Stimulated activated effector memory CD8-positive, alpha-beta T cell treated with anti-CD3 and anti-CD28 coated beads, Interleukin-12 subunit alpha, Interleukin-12 subunit beta, amount 100 ng/mL, for 72 hours (primary cell): ENCODE data around the gene IL23R.

Experiments
- ATAC-seq: fragments of 150-1000 bp; cut with Tn5 transposase; 2 replicates; pipeline ENCODE4 v1.10.0; 2021
- DNase-seq, 2 donors: peaks; one replicate each; pipeline ENCODE4 v3.0.0; 2021 to 2022; ENCODE audit warnings: low spot score in 2 of 2
- H3K27ac Mint-ChIP-seq: one replicate; pipeline ENCODE4 v1.8.0; 2022; ENCODE audit warnings: mild to moderate bottlenecking, mixed read lengths
- H3K36me3 Mint-ChIP-seq: one replicate; pipeline ENCODE4 v1.8.0; 2022; ENCODE audit warnings: mild to moderate bottlenecking, mixed read lengths
- H3K4me1 Mint-ChIP-seq: one replicate; pipeline ENCODE4 v1.8.0; 2022; ENCODE audit warnings: mixed read lengths
- H3K4me3 Mint-ChIP-seq: one replicate; pipeline ENCODE4 v1.8.0; 2022; ENCODE audit warnings: mild to moderate bottlenecking, mixed read lengths
- H3K9me3 Mint-ChIP-seq: one replicate; pipeline ENCODE4 v1.8.0; 2022; ENCODE audit warnings: mixed read lengths

The IL23R gene

GRCh38 chr1:67270541-67270940 is 104.3 kb downstream of the IL23R start:
- no peak overlapping the region for H3K4me3 Mint-ChIP-seq
- H3K9me3 Mint-ChIP-seq, result peaks cover 1% of the 10 kb centered on the region
- DNase-seq, result no peak
- H3K4me1 Mint-ChIP-seq, result peaks cover 18% of the 10 kb centered on the region
- ATAC-seq, result peak; percentile 38
- no peak overlapping the region for H3K27ac Mint-ChIP-seq
- peaks cover 25% of the 10 kb centered on the region for H3K36me3 Mint-ChIP-seq

- Mint-ChIP-seq H3K4me1 (peaks cover 24% of the 10 kb centered on the region), H3K27ac (no peak overlapping the region), H3K9me3 (peaks cover 4% of the 10 kb centered on the region), H3K4me3 (no peak overlapping the region), H3K36me3 (peaks cover 21% of the 10 kb centered on the region)
- peak in 1 of 2 donors; percentile 45 for DNase-seq
- no peak for ATAC-seq
Observed at GRCh38 chr1:67273591-67273990, 107.3 kb downstream of the IL23R start.

- H3K4me3 Mint-ChIP-seq, result no peak overlapping the region
- ATAC-seq (peak; percentile 99), DNase-seq (peak in 1 of 2 donors; percentile 59)
- H3K36me3 Mint-ChIP-seq, result peaks cover 21% of the 10 kb centered on the region
- H3K27ac Mint-ChIP-seq, result peak overlapping the region; percentile 26
- H3K4me1 Mint-ChIP-seq, result peaks cover 24% of the 10 kb centered on the region
- H3K9me3 Mint-ChIP-seq, result peaks cover 4% of the 10 kb centered on the region
Observed at GRCh38 chr1:67274623-67275325, 108.5 kb downstream of the IL23R start.

GRCh38 chr1:67280696-67281095 is 114.4 kb downstream of the IL23R start:
- H3K4me1 Mint-ChIP-seq, result peaks cover 15% of the 10 kb centered on the region
- no peak overlapping the region for H3K4me3 Mint-ChIP-seq
- H3K36me3 Mint-ChIP-seq, result no peaks in the 10 kb centered on the region
- DNase-seq (peak in 1 of 2 donors; percentile 4), ATAC-seq (no peak)
- H3K27ac Mint-ChIP-seq, result peak overlapping the region; percentile 3
- peaks cover under 1% of the 10 kb centered on the region for H3K9me3 Mint-ChIP-seq

- ATAC-seq (no peak), DNase-seq (peak in 1 of 2 donors; percentile 4)
- H3K27ac Mint-ChIP-seq, result peak overlapping the region; percentile 3
- H3K4me3 Mint-ChIP-seq, result no peak overlapping the region
- H3K36me3 Mint-ChIP-seq, result no peaks in the 10 kb centered on the region
- H3K9me3 Mint-ChIP-seq, result no peaks in the 10 kb centered on the region
- H3K4me1 Mint-ChIP-seq, result peaks cover 15% of the 10 kb centered on the region
Observed at GRCh38 chr1:67281244-67281643, 115.0 kb downstream of the IL23R start.

GRCh38 chr1:67285780-67286488 is 119.7 kb downstream of the IL23R start:
- DNase-seq (peak in 1 of 2 donors; percentile 44), ATAC-seq (peak; percentile 99)
- H3K4me3 Mint-ChIP-seq, result peak overlapping the region; percentile 23
- H3K36me3 Mint-ChIP-seq, result peaks cover 9% of the 10 kb centered on the region
- no peaks in the 10 kb centered on the region for H3K9me3 Mint-ChIP-seq
- H3K27ac Mint-ChIP-seq, result peak overlapping the region; percentile 87
- H3K4me1 Mint-ChIP-seq, result peaks cover 41% of the 10 kb centered on the region

- H3K4me1 Mint-ChIP-seq, result peaks cover 44% of the 10 kb centered on the region
- no peaks in the 10 kb centered on the region for H3K9me3 Mint-ChIP-seq
- no peak for DNase-seq
- no peak for ATAC-seq
- H3K4me3 Mint-ChIP-seq, result no peak overlapping the region
- no peak overlapping the region for H3K27ac Mint-ChIP-seq
- peaks cover 9% of the 10 kb centered on the region for H3K36me3 Mint-ChIP-seq
Observed at GRCh38 chr1:67290236-67290635, 124.0 kb downstream of the IL23R start.

GRCh38 chr1:67294836-67295617 is 128.8 kb downstream of the IL23R start:
- DNase-seq, result no peak
- Mint-ChIP-seq H3K27ac (peak overlapping the region; percentile 4), H3K36me3 (peaks cover under 1% of the 10 kb centered on the region), H3K4me3 (peak overlapping the region; percentile 19), H3K4me1 (peaks cover 20% of the 10 kb centered on the region), H3K9me3 (no peaks in the 10 kb centered on the region)
- peak; percentile 94 for ATAC-seq

GRCh38 chr1:67298762-67299161 is 132.5 kb downstream of the IL23R start:
- Mint-ChIP-seq H3K4me1 (peaks cover 11% of the 10 kb centered on the region), H3K27ac (no peak overlapping the region), H3K4me3 (no peak overlapping the region), H3K36me3 (peaks cover 6% of the 10 kb centered on the region), H3K9me3 (no peaks in the 10 kb centered on the region)
- DNase-seq, result no peak
- ATAC-seq, result no peak

- no peak for DNase-seq
- ATAC-seq, result no peak
- no peak overlapping the region for H3K27ac Mint-ChIP-seq
- peaks cover 16% of the 10 kb centered on the region for H3K4me1 Mint-ChIP-seq
- H3K9me3 Mint-ChIP-seq, result no peaks in the 10 kb centered on the region
- H3K36me3 Mint-ChIP-seq, result peaks cover 11% of the 10 kb centered on the region
- H3K4me3 Mint-ChIP-seq, result no peak overlapping the region
Observed at GRCh38 chr1:67299296-67299695, 133.0 kb downstream of the IL23R start.

- Mint-ChIP-seq H3K36me3 (peaks cover 15% of the 10 kb centered on the region), H3K4me3 (no peak overlapping the region), H3K4me1 (peaks cover 14% of the 10 kb centered on the region), H3K9me3 (no peaks in the 10 kb centered on the region), H3K27ac (no peak overlapping the region)
- DNase-seq (no peak), ATAC-seq (no peak)
Observed at GRCh38 chr1:67300561-67300960, 134.3 kb downstream of the IL23R start.

GRCh38 chr1:67304023-67304422 is 137.8 kb downstream of the IL23R start:
- peak; percentile 83 for ATAC-seq
- Mint-ChIP-seq H3K4me1 (peaks cover 16% of the 10 kb centered on the region), H3K27ac (peak overlapping the region; percentile 84), H3K36me3 (peaks cover 30% of the 10 kb centered on the region), H3K4me3 (peak overlapping the region; percentile 32), H3K9me3 (no peaks in the 10 kb centered on the region)
- peak in 1 of 2 donors; percentile 22 for DNase-seq

- Mint-ChIP-seq H3K9me3 (no peaks in the 10 kb centered on the region), H3K27ac (no peak overlapping the region), H3K4me3 (peak overlapping the region; percentile 81), H3K4me1 (peaks cover 24% of the 10 kb centered on the region), H3K36me3 (peaks cover 51% of the 10 kb centered on the region)
- ATAC-seq (no peak), DNase-seq (no peak)
Observed at GRCh38 chr1:67306547-67306946, 140.3 kb downstream of the IL23R start.

GRCh38 chr1:67307251-67308060 is 141.2 kb downstream of the IL23R start, which contains the start of gene IL12RB2:
IL12RB2 (plus strand) TSS chr1:67307873; CDS start chr1:67320369, 12,496 bp downstream.
- peak within 1 kb of the TSS; percentile 81 for H3K4me3 Mint-ChIP-seq
- peaks cover 48% of the 10 kb centered on the region for H3K36me3 Mint-ChIP-seq
- DNase-seq (peak in 1 of 2 donors; percentile 75), ATAC-seq (peak; percentile 78)
- peak within 1 kb of the TSS; percentile 95 for H3K27ac Mint-ChIP-seq
- H3K4me1 Mint-ChIP-seq, result peaks cover 32% of the 10 kb centered on the region
- no peaks in the 10 kb centered on the region for H3K9me3 Mint-ChIP-seq
